Nephron progenitor cell (in vitro differentiated cells): ENCODE results near the gene MISP.
"Not testable (repeated sequence)": the region's sequence is repeated elsewhere in the genome, so short reads cannot be mapped to it uniquely, and the experiment has no call there.

Experiments used
- DNase-seq: peaks from one replicate; pipeline ENCODE4 v3.0.0; 2021
- H3K27ac Mint-ChIP-seq: 2 replicates; pipeline ENCODE4 v1.8.0; 2021; ENCODE audit warnings: mild to moderate bottlenecking, moderate library complexity, mixed read lengths
- H3K27me3 Mint-ChIP-seq: 2 replicates; pipeline ENCODE4 v1.8.0; 2021; ENCODE audit warnings: mild to moderate bottlenecking, low read depth, mixed read lengths; ENCODE audit not compliant: poor library complexity
- H3K36me3 Mint-ChIP-seq: 2 replicates; pipeline ENCODE4 v1.8.0; 2021; ENCODE audit warnings: low read depth, mixed read lengths
- H3K4me1 Mint-ChIP-seq: 2 replicates; pipeline ENCODE4 v1.8.0; 2021; ENCODE audit warnings: mixed read lengths
- H3K4me3 Mint-ChIP-seq: 2 replicates; pipeline ENCODE4 v1.8.0; 2021; ENCODE audit warnings: mild to moderate bottlenecking, moderate library complexity, mixed read lengths
- H3K9me3 Mint-ChIP-seq: 2 replicates; pipeline ENCODE4 v1.8.0; 2021; ENCODE audit warnings: mild to moderate bottlenecking, moderate library complexity, mixed read lengths
- CTCF ChIP-seq: fragments of 200-600 bp; sonication (generic); IDR thresholded peaks from 2 replicates; pipeline ENCODE4 v1.5.0; 2021; ENCODE audit warnings: antibody characterized with exemption

MISP gene

GRCh38 chr19:723247-723646 is 27.7 kb upstream of the MISP start:
- no peak overlapping the region for H3K27ac Mint-ChIP-seq
- H3K9me3 Mint-ChIP-seq: no peaks in the 10 kb centered on the region
- peaks cover 8% of the 10 kb centered on the region for H3K36me3 Mint-ChIP-seq

GRCh38 chr19:723714-724113 is 27.2 kb upstream of the MISP start:
- no peak for TF ChIP-seq CTCF
- peaks cover 8% of the 10 kb centered on the region for H3K36me3 Mint-ChIP-seq

More at GRCh38 chr19:723247-723646, 27.7 kb upstream of the MISP start:
- peaks cover 3% of the 10 kb centered on the region for H3K27me3 Mint-ChIP-seq
- no peak for DNase-seq
- TF ChIP-seq CTCF: no peak
- no peak overlapping the region for H3K4me3 Mint-ChIP-seq
- peaks cover 14% of the 10 kb centered on the region for H3K4me1 Mint-ChIP-seq

GRCh38 chr19:725461-726089 is 25.3 kb upstream of the MISP start:
- H3K27me3 Mint-ChIP-seq: peaks cover 3% of the 10 kb centered on the region
- TF ChIP-seq CTCF: no peak
- H3K36me3 Mint-ChIP-seq: peaks cover 8% of the 10 kb centered on the region
- peaks cover 8% of the 10 kb centered on the region for H3K4me1 Mint-ChIP-seq
- H3K4me3 Mint-ChIP-seq: no peak overlapping the region
- no peaks in the 10 kb centered on the region for H3K9me3 Mint-ChIP-seq
- no peak overlapping the region for H3K27ac Mint-ChIP-seq
- DNase-seq: no peak

More at GRCh38 chr19:723714-724113, 27.2 kb upstream of the MISP start:
- Mint-ChIP-seq H3K4me1 (peaks cover 10% of the 10 kb centered on the region), H3K4me3 (no peak overlapping the region), H3K27me3 (peaks cover 3% of the 10 kb centered on the region), H3K27ac (no peak overlapping the region), H3K9me3 (no peaks in the 10 kb centered on the region)
- DNase-seq: no peak

GRCh38 chr19:726993-727956 is 23.6 kb upstream of the MISP start:
- Mint-ChIP-seq H3K9me3 (no peaks in the 10 kb centered on the region), H3K4me3 (no peak overlapping the region), H3K27me3 (peaks cover 3% of the 10 kb centered on the region), H3K27ac (no peak overlapping the region), H3K36me3 (peaks cover 13% of the 10 kb centered on the region), H3K4me1 (peaks cover 8% of the 10 kb centered on the region)
- no peak for TF ChIP-seq CTCF
- DNase-seq: no peak

- TF ChIP-seq CTCF: no peak
- no peak overlapping the region for H3K27ac Mint-ChIP-seq
- H3K27me3 Mint-ChIP-seq: peaks cover 3% of the 10 kb centered on the region
- no peak for DNase-seq
- peaks cover 13% of the 10 kb centered on the region for H3K36me3 Mint-ChIP-seq
- H3K4me1 Mint-ChIP-seq: peaks cover 7% of the 10 kb centered on the region
- H3K9me3 Mint-ChIP-seq: no peaks in the 10 kb centered on the region
- H3K4me3 Mint-ChIP-seq: no peak overlapping the region
Observed at GRCh38 chr19:728011-728410, 22.9 kb upstream of the MISP start.

GRCh38 chr19:729564-729963 is 21.3 kb upstream of the MISP start:
- not testable (repeated sequence) for DNase-seq, H3K4me3 Mint-ChIP-seq, H3K4me1 Mint-ChIP-seq, H3K9me3 Mint-ChIP-seq, H3K27me3 Mint-ChIP-seq, H3K27ac Mint-ChIP-seq
- H3K36me3 Mint-ChIP-seq: peaks cover 18% of the 10 kb centered on the region
